ENCODE measurements around the gene SCO2. TPM values are rescaled to one million over a fixed set of nuclear protein-coding genes. Genes with fewer than 3 reads are reported as not detected.
A peak's percentile ranks its signal among the peaks of the same experiment; 100 is the strongest.

SCO2 gene
- total RNA-seq, 6 experiments from 2014 or later: 0.80 to 4.2 (median 2.5) TPM; not detected in 2

- H3K4me1 ChIP-seq: peaks cover 0 to 25% (median 12%) of the 10 kb centered on the region in 4 donors
- peak; percentile 87 to 90 (median 90) for DNase-seq
- intact Hi-C loops (cut with DNase I): loop anchor here in 1 of 2 donors (10.0 kb wide), 1 partner anchor 89 kb away; no protein-coding TSS in a partner anchor
- no peaks in the 10 kb centered on the region for H3K9me3 ChIP-seq
- H3K27ac ChIP-seq: peak overlapping the region; percentile 76 to 94 (median 87)
- ATAC-seq: peak; percentile 13 to 33 (median 20)
- no peaks in the 10 kb centered on the region for H3K27me3 ChIP-seq
- peak overlapping the region; percentile 66 to 74 (median 68) for H3K4me3 ChIP-seq
- TF ChIP-seq, protein P1, sequence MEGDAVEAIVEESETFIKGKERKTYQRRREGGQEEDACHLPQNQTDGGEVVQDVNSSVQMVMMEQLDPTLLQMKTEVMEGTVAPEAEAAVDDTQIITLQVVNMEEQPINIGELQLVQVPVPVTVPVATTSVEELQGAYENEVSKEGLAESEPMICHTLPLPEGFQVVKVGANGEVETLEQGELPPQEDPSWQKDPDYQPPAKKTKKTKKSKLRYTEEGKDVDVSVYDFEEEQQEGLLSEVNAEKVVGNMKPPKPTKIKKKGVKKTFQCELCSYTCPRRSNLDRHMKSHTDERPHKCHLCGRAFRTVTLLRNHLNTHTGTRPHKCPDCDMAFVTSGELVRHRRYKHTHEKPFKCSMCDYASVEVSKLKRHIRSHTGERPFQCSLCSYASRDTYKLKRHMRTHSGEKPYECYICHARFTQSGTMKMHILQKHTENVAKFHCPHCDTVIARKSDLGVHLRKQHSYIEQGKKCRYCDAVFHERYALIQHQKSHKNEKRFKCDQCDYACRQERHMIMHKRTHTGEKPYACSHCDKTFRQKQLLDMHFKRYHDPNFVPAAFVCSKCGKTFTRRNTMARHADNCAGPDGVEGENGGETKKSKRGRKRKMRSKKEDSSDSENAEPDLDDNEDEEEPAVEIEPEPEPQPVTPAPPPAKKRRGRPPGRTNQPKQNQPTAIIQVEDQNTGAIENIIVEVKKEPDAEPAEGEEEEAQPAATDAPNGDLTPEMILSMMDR (IDR thresholded peaks at IDR 0.05): peak; percentile 45 to 84 (median 66)
- TF ChIP-seq POLR2A (IDR thresholded peaks at IDR 0.05): peak; percentile 33
- 0% methylated on average over 13 of the region's 77 CpGs for WGBS (ENCODE audit: insufficient coverage, low coverage, low lambda C conversion rate, missing lambda C conversion rate)
- H3K36me3 ChIP-seq: peaks cover 0 to 23% (median 3%) of the 10 kb centered on the region in 4 donors
Observed at GRCh38 chr22:50526108-50526833, 873 bp upstream of the SCO2 start.

- ATAC-seq: peak in 2 of 4 donors; percentile 4 to 5
Observed at GRCh38 chr22:50525858-50526107, 385 bp upstream of the SCO2 start.

GRCh38 chr22:50524676-50525103 is 708 bp downstream of the SCO2 start:
- peak overlapping the region; percentile 76 to 94 (median 87) for H3K27ac ChIP-seq
- peaks cover 0 to 25% (median 12%) of the 10 kb centered on the region in 4 donors for H3K4me1 ChIP-seq
- DNase-seq (no peak), ATAC-seq (no peak)
- no peaks in the 10 kb centered on the region for H3K9me3 ChIP-seq
- no peaks in the 10 kb centered on the region for H3K27me3 ChIP-seq
- peak overlapping the region; percentile 66 to 74 (median 68) for H3K4me3 ChIP-seq
- TF ChIP-seq POLR2A (IDR thresholded peaks at IDR 0.05): no peak
- TF ChIP-seq, protein P1 (IDR thresholded peaks at IDR 0.05): no peak
- intact Hi-C loops (cut with DNase I): loop anchor here in 1 of 2 donors (10.0 kb wide), 1 partner anchor 90 kb away; no protein-coding TSS in a partner anchor
- WGBS (ENCODE audit: insufficient coverage, low coverage, low lambda C conversion rate, missing lambda C conversion rate): 1% methylated on average over 15 of the region's 19 CpGs
- peaks cover 0 to 23% (median 3%) of the 10 kb centered on the region in 4 donors for H3K36me3 ChIP-seq

More at GRCh38 chr22:50525858-50526107, 385 bp upstream of the SCO2 start:
- no CpG with 5 or more reads among the region's 33 CpGs for WGBS (ENCODE audit: insufficient coverage, low coverage, low lambda C conversion rate, missing lambda C conversion rate)
- intact Hi-C loops (cut with DNase I): loop anchor here in 1 of 2 donors (10.0 kb wide), 1 partner anchor 89 kb away; no protein-coding TSS in a partner anchor
- Histone ChIP-seq H3K9me3 (no peaks in the 10 kb centered on the region), H3K27me3 (no peaks in the 10 kb centered on the region), H3K4me1 (peaks cover 0 to 25% (median 12%) of the 10 kb centered on the region in 4 donors), H3K36me3 (peaks cover 0 to 23% (median 3%) of the 10 kb centered on the region in 4 donors), H3K27ac (peak overlapping the region; percentile 76 to 94 (median 87)), H3K4me3 (peak overlapping the region; percentile 66 to 74 (median 68))
- no peak for DNase-seq
- no peak for TF ChIP-seq POLR2A (IDR thresholded peaks at IDR 0.05)
- TF ChIP-seq, protein P1 (IDR thresholded peaks at IDR 0.05): no peak

GRCh38 chr22:50523806-50524675 is 1.4 kb downstream of the SCO2 start:
- WGBS (ENCODE audit: insufficient coverage, low coverage, low lambda C conversion rate, missing lambda C conversion rate): no CpG with 5 or more reads among the region's 25 CpGs

More at GRCh38 chr22:50523806-50524675, 1.4 kb downstream of the SCO2 start:
- peaks cover 0 to 24% (median 10%) of the 10 kb centered on the region in 4 donors for H3K4me1 ChIP-seq
- ATAC-seq (no peak), DNase-seq (peak in 2 of 3 donors; percentile 55 to 60)
- H3K9me3 ChIP-seq: no peaks in the 10 kb centered on the region
- TF ChIP-seq, protein P1 (IDR thresholded peaks at IDR 0.05): no peak
- TF ChIP-seq POLR2A (IDR thresholded peaks at IDR 0.05): no peak
- H3K4me3 ChIP-seq: peak overlapping the region; percentile 66 to 74 (median 68)
- intact Hi-C loops (cut with DNase I): loop anchor here in 1 of 2 donors (10.0 kb wide), 1 partner anchor 91 kb away; no protein-coding TSS in a partner anchor
- H3K27me3 ChIP-seq: no peaks in the 10 kb centered on the region
- H3K27ac ChIP-seq: peak overlapping the region in 1 of 3 donors; percentile 87
- H3K36me3 ChIP-seq: peaks cover 0 to 27% (median 3%) of the 10 kb centered on the region in 4 donors

All from right lobe of liver (tissue), 6 donors.